Raji (cell line): ENCODE results near the gene TARBP1.

Experiments used
- POLR2A ChIP-seq: IDR thresholded peaks from 2 replicates; pipeline ENCODE4 v1.6.1; 2011; ENCODE audit warnings: low read depth, low read length, control low read depth; ENCODE audit not compliant: insufficient read depth

TARBP1 gene

GRCh38 chr1:234438579-234438978 lies 40.4 kb downstream of the TARBP1 start:
- no peak for TF ChIP-seq POLR2A

- TF ChIP-seq POLR2A = no peak
Observed at GRCh38 chr1:234437423-234438171, 41.4 kb downstream of the TARBP1 start.

- no peak for TF ChIP-seq POLR2A
Observed at GRCh38 chr1:234435620-234436019, 43.4 kb downstream of the TARBP1 start.

GRCh38 chr1:234434706-234435105 lies 44.3 kb downstream of the TARBP1 start:
- no peak for TF ChIP-seq POLR2A

GRCh38 chr1:234433563-234434285 lies 45.3 kb downstream of the TARBP1 start:
- no peak for TF ChIP-seq POLR2A

- no peak for TF ChIP-seq POLR2A
Observed at GRCh38 chr1:234431255-234431654, 47.7 kb downstream of the TARBP1 start.

GRCh38 chr1:234430691-234431090 lies 48.3 kb downstream of the TARBP1 start:
- TF ChIP-seq POLR2A = no peak

- TF ChIP-seq POLR2A = no peak
Observed at GRCh38 chr1:234429434-234429806, 49.6 kb downstream of the TARBP1 start.

GRCh38 chr1:234427950-234428646 lies 50.9 kb downstream of the TARBP1 start:
- TF ChIP-seq POLR2A = no peak

GRCh38 chr1:234413990-234414389 lies 65.0 kb downstream of the TARBP1 start:
- TF ChIP-seq POLR2A = no peak

GRCh38 chr1:234413485-234413884 lies 65.5 kb downstream of the TARBP1 start:
- TF ChIP-seq POLR2A = no peak

GRCh38 chr1:234412830-234413229 lies 66.1 kb downstream of the TARBP1 start:
- no peak for TF ChIP-seq POLR2A

- no peak for TF ChIP-seq POLR2A
Observed at GRCh38 chr1:234409328-234409727, 69.7 kb downstream of the TARBP1 start.

- TF ChIP-seq POLR2A = no peak
Observed at GRCh38 chr1:234408757-234409156, 70.2 kb downstream of the TARBP1 start.

GRCh38 chr1:234406871-234407270 lies 72.1 kb downstream of the TARBP1 start:
- no peak for TF ChIP-seq POLR2A

GRCh38 chr1:234405676-234406075 lies 73.3 kb downstream of the TARBP1 start:
- TF ChIP-seq POLR2A = no peak
